HepG2 (cell line): Measurements from ENCODE around the gene NEBL.
"Not testable (repeated sequence)": the region's sequence is repeated elsewhere in the genome, so short reads cannot be mapped to it uniquely, and the experiment has no call there.

Experiments
- MAFK ChIP-seq, 2 experiments: IDR thresholded peaks in 1 of 2; conservative IDR thresholded peaks in 1 of 2; 2 replicates each; pipeline ENCODE4 v1.6.1; 2011; ENCODE audit warnings: improper control_type of control experiment in 2 of 2, low read length in 2 of 2
- PHB2 ChIP-seq: fragments of 450-650 bp; IDR thresholded peaks from 2 replicates; pipeline ENCODE4 v1.6.1; 2018; ENCODE audit not compliant: partially characterized antibody
- POLR2A ChIP-seq, 2 experiments: IDR thresholded peaks; 2 replicates each; pipeline ENCODE4 v1.6.1; 2011; ENCODE audit warnings: low read depth in 2 of 2, low read length in 2 of 2, mild to moderate bottlenecking in 1 of 2, moderate library complexity in 1 of 2; ENCODE audit not compliant: insufficient read depth in 1 of 2
- RFXAP ChIP-seq: sonication (generic); formaldehyde crosslinking; IDR thresholded peaks from 2 replicates; pipeline ENCODE4 v1.4.0; 2020; ENCODE audit warnings: missing genetic modification reagents, borderline replicate concordance

DNA sequence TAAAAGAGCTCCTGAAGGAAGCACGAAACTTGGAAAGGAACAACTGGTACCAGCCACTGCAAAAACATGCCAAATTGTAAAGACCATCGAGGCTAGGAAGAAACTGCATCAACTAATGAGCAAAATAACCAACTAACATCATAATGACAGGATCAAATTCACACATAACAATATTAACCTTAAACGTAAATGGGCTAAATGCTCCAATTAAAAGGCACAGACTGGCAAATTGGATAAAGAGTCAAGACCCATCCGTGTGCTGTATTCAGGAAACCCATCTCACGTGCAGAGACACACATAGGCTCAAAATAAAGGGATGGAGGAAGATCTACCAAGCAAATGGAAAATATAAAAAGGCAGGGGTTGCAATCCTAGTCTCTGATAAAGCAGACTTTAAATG, 42.3 kb upstream of the NEBL start:
- TF ChIP-seq PHB2; MAFK (conservative IDR thresholded peaks at IDR 0.05 in 1 of 2, IDR thresholded peaks at IDR 0.05 in 1 of 2; ENCODE audit: low read length in 2 of 2); POLR2A (IDR thresholded peaks at IDR 0.05; ENCODE audit: insufficient read depth in 1 of 2, low read depth in 2 of 2, low read length in 2 of 2); RFXAP (CRISPR knock-in tag): not testable (repeated sequence)
